ENCODE results near the gene PDE6B.

GRCh38 chr4:677431-678293 lies 52.3 kb downstream of the PDE6B start:
- TF ChIP-seq CTCF (conservative IDR thresholded peaks at IDR 0.05; ENCODE audit: low read length): no peak
- no peak for TF ChIP-seq EZH2phosphoT487 (IDR thresholded peaks at IDR 0.05; ENCODE audit: borderline replicate concordance, low read depth, low read length)
